Colonic mucosa (tissue), 4 donors: Measurements from ENCODE around the gene MBIP. TPM values are rescaled to one million over a fixed set of nuclear protein-coding genes. Genes with fewer than 3 reads are reported as not detected.

Source experiments
- DNase-seq: peaks from one replicate; pipeline ENCODE4 v3.0.0-alpha.2; 2020
- H3K27ac ChIP-seq: fragments of 200-600 bp; one replicate; pipeline ENCODE4 v1.8.0; 2021
- H3K27me3 ChIP-seq: fragments of 200-600 bp; one replicate; pipeline ENCODE4 v1.8.0; 2021
- H3K36me3 ChIP-seq: fragments of 200-600 bp; one replicate; pipeline ENCODE4 v1.8.0; 2021
- H3K4me1 ChIP-seq: fragments of 200-600 bp; one replicate; pipeline ENCODE4 v1.8.0; 2021; ENCODE audit warnings: mild to moderate bottlenecking
- H3K4me3 ChIP-seq: fragments of 200-600 bp; one replicate; pipeline ENCODE4 v1.8.0; 2021
- H3K9ac ChIP-seq, 2 donors: one replicate each; pipeline ENCODE4 v1.7.0; 2013; ENCODE audit warnings: control low read depth in 2 of 2, low read depth in 2 of 2, low read length in 2 of 2
- H3K9me3 ChIP-seq: fragments of 200-600 bp; one replicate; pipeline ENCODE4 v1.8.0; 2021
- CTCF ChIP-seq: fragments of 200-600 bp; IDR thresholded peaks from one replicate; pipeline ENCODE4 v1.8.0; 2022; ENCODE audit warnings: antibody characterized with exemption, mild to moderate bottlenecking
- intact Hi-C: fragments of 100-400 bp; cut with DNase I; formaldehyde crosslinking; loops from one replicate; pipeline ENCODE4 v1.14.1; 2022
- total RNA-seq, 2 donors: library from RNA; stranded (reverse); fragmentation: NEBNext Ultra II Directional in 1 of 2; extraction: Animal tissue kit (Norgen Biotek cat#: 25700) in 1 of 2; gene quantifications; one replicate each; pipeline ENCODE4 v1.2.1, GENCODE V29; 2021
- donor health status: healthy.
- donor health status: DM: no; HTN: no; CAD: no.
- donor health status: DM: no; HTN: no; CAD: no.

Gene MBIP
- total RNA-seq, 2 donors from 2014 or later, result 18.7 to 35.4 TPM

- Histone ChIP-seq H3K27me3 (peaks cover 4% of the 10 kb centered on the region), H3K9me3 (no peaks in the 10 kb centered on the region), H3K36me3 (no peaks in the 10 kb centered on the region), H3K9ac (peak overlapping the region in 1 of 2 donors; percentile 35), H3K27ac (no peak overlapping the region), H3K4me1 (peaks cover 8% of the 10 kb centered on the region), H3K4me3 (peak overlapping the region; percentile 33)
- no peak for TF ChIP-seq CTCF
- DNase-seq, result peak; percentile 40
- intact Hi-C loops, result no loop called here
Measured at GRCh38 chr14:36271939-36272907, 48.2 kb downstream of the MBIP start.

DNA sequence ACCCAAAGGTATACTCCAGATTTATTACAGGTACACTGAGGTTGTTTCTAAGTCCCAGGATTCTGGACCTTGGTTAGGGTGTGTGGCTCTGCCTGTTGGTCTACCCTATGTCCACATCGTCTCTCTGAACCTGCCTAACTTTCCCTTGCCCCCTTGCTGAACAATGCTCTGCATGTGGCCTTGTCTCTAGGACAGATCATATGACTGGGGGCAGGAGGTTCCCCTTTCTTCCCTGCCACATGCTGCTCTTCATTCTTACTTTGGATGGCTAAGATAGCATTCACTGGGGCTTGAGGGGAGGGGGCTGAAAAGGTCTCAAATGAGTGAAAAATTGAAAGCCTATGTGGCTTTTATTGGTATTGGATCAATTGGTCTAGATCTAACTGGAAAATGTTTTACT, 49.2 kb downstream of the MBIP start:
- H3K36me3 ChIP-seq, result no peaks in the 10 kb centered on the region
- peaks cover 8% of the 10 kb centered on the region for H3K4me1 ChIP-seq
- H3K27ac ChIP-seq, result no peak overlapping the region
- no peak for TF ChIP-seq CTCF
- intact Hi-C loops, result no loop called here
- peaks cover 4% of the 10 kb centered on the region for H3K27me3 ChIP-seq
- H3K9me3 ChIP-seq, result no peaks in the 10 kb centered on the region
- no peak overlapping the region for H3K4me3 ChIP-seq
- H3K9ac ChIP-seq, result no peak overlapping the region
- no peak for DNase-seq

DNA sequence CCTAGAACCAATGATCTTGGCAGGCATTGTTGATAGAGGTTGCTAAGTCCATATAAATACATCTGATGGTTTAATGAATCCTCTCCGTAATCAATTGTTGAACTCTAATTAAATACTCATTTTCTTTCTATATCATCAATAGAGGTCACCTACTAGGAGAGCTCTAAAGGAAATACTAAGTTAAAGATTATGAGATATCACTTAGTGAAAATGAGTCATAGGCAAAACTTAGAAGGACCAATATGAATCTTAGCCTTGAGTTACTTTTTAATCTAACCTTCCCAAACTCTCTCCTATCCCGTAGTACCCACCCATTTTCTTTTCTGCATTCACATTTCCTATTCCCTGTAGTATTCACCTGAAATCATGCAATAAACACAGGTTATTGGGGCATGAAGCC, 50.2 kb downstream of the MBIP start:
- Histone ChIP-seq H3K4me3 (no peak overlapping the region), H3K9ac (no peak overlapping the region), H3K27ac (no peak overlapping the region), H3K9me3 (no peaks in the 10 kb centered on the region), H3K27me3 (peaks cover 4% of the 10 kb centered on the region), H3K36me3 (no peaks in the 10 kb centered on the region), H3K4me1 (peaks cover 8% of the 10 kb centered on the region)
- TF ChIP-seq CTCF, result no peak
- intact Hi-C loops, result no loop called here
- no peak for DNase-seq

GRCh38 chr14:36268121-36268520, 52.3 kb downstream of the MBIP start:
- H3K27me3 ChIP-seq, result peaks cover 4% of the 10 kb centered on the region
- intact Hi-C loops, result no loop called here
- H3K4me1 ChIP-seq, result peaks cover 8% of the 10 kb centered on the region
- no peak for TF ChIP-seq CTCF
- H3K9me3 ChIP-seq, result no peaks in the 10 kb centered on the region
- no peak overlapping the region for H3K4me3 ChIP-seq
- no peak overlapping the region for H3K27ac ChIP-seq
- no peak overlapping the region for H3K9ac ChIP-seq
- H3K36me3 ChIP-seq, result no peaks in the 10 kb centered on the region
- DNase-seq, result no peak

- H3K4me1 ChIP-seq, result no peaks in the 10 kb centered on the region
- H3K27ac ChIP-seq, result no peak overlapping the region
- no peaks in the 10 kb centered on the region for H3K27me3 ChIP-seq
- DNase-seq, result no peak
- no peaks in the 10 kb centered on the region for H3K9me3 ChIP-seq
- no peaks in the 10 kb centered on the region for H3K36me3 ChIP-seq
- H3K9ac ChIP-seq, result no peak overlapping the region
- no peak overlapping the region for H3K4me3 ChIP-seq
- intact Hi-C loops, result no loop called here
- no peak for TF ChIP-seq CTCF
Measured at GRCh38 chr14:36264595-36264994, 55.8 kb downstream of the MBIP start.
